PFSK-1 (cell line): Measurements from ENCODE around the gene PRKCE.

Experiments used
- FOXP2 ChIP-seq: optimal IDR thresholded peaks from 2 replicates; pipeline ENCODE3; 2011; ENCODE audit warnings: borderline replicate concordance, control low read depth, inconsistent platforms; ENCODE audit not compliant: insufficient read depth; ENCODE audit errors: extremely low read length, extremely low read depth
- POLR2AphosphoS5 ChIP-seq: IDR thresholded peaks from 2 replicates; pipeline ENCODE4 v1.6.1; 2012; ENCODE audit warnings: low read depth, mild to moderate bottlenecking, control low read depth, low read length, moderate library complexity
- SIN3A ChIP-seq: IDR thresholded peaks from 2 replicates; pipeline ENCODE4 v1.6.1; 2012; ENCODE audit warnings: mild to moderate bottlenecking, low read length, moderate library complexity, borderline replicate concordance; ENCODE audit not compliant: insufficient read depth
- TAF1 ChIP-seq: IDR thresholded peaks from 2 replicates; pipeline ENCODE4 v1.6.1; 2012; ENCODE audit warnings: low read length, control low read depth, borderline replicate concordance; ENCODE audit not compliant: insufficient read depth
- TF ChIP-seq, protein P1 (sequence below), 2 experiments: IDR thresholded peaks; 2 replicates each; pipeline versions ENCODE4 v1.6.1 to v1.8.0; 2011 to 2012; ENCODE audit warnings: low read depth in 2 of 2, low read length in 2 of 2, control low read depth in 1 of 2, inconsistent platforms in 1 of 2, mild to moderate bottlenecking in 1 of 2, moderate library complexity in 1 of 2; ENCODE audit not compliant: insufficient read depth in 1 of 2

DNA sequence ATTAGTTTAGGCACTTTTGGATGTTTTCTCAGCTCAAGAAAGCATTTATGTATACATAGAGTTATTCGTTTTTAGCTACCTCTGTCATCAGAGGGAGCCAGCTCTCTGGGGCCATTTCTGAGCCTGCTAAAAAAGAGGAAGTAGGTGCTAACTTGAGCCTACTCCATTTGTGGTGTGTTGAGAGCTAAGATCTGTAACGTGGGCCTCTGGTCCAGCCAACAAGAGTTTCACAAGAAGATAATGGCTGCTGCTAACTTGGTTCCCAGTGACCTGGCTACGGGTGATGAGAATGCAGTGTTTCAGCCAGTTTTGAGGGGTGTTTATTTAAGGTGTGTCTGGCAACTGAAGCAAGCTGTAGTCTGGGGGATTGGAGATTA is 182.5 kb downstream of the PRKCE start:
- TF ChIP-seq FOXP2 (no peak), POLR2AphosphoS5 (no peak), TAF1 (no peak), SIN3A (no peak)
- TF ChIP-seq, protein P1, sequence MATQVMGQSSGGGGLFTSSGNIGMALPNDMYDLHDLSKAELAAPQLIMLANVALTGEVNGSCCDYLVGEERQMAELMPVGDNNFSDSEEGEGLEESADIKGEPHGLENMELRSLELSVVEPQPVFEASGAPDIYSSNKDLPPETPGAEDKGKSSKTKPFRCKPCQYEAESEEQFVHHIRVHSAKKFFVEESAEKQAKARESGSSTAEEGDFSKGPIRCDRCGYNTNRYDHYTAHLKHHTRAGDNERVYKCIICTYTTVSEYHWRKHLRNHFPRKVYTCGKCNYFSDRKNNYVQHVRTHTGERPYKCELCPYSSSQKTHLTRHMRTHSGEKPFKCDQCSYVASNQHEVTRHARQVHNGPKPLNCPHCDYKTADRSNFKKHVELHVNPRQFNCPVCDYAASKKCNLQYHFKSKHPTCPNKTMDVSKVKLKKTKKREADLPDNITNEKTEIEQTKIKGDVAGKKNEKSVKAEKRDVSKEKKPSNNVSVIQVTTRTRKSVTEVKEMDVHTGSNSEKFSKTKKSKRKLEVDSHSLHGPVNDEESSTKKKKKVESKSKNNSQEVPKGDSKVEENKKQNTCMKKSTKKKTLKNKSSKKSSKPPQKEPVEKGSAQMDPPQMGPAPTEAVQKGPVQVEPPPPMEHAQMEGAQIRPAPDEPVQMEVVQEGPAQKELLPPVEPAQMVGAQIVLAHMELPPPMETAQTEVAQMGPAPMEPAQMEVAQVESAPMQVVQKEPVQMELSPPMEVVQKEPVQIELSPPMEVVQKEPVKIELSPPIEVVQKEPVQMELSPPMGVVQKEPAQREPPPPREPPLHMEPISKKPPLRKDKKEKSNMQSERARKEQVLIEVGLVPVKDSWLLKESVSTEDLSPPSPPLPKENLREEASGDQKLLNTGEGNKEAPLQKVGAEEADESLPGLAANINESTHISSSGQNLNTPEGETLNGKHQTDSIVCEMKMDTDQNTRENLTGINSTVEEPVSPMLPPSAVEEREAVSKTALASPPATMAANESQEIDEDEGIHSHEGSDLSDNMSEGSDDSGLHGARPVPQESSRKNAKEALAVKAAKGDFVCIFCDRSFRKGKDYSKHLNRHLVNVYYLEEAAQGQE (IDR thresholded peaks at IDR 0.05; ENCODE audit: insufficient read depth in 1 of 2, low read depth in 2 of 2, low read length in 2 of 2) = no peak
